Activated CD4-positive, CD25-positive, alpha-beta regulatory T cell treated with anti-CD3 and anti-CD28 coated beads, Interleukin-2, amount 50 U/mL, for 72 hours (primary cell): ENCODE results near the gene NLGN3.

Experiments used
- DNase-seq: peaks from one replicate; pipeline ENCODE4 v3.0.0; 2021

NLGN3 gene

DNA sequence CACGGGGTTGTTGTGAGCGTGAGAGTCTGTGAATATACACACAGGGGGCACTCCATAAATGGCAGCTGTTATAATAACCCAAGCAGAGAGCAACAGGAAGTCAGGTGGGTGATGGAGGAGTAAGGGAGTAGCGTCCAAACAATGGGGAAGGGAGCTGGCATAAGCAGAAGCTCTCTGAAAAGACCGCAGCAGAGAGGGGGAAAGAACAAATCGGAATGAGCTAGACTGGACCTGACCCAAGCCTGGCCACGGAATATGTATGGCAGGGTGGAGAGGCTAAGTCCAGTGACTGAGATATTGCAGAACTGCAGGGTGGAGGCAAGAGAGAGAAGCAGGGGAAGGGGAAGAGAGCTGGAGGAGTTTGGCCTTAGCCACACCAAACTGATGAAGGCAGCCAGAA, 71.8 kb downstream of the NLGN3 start:
- DNase-seq: no peak

DNA sequence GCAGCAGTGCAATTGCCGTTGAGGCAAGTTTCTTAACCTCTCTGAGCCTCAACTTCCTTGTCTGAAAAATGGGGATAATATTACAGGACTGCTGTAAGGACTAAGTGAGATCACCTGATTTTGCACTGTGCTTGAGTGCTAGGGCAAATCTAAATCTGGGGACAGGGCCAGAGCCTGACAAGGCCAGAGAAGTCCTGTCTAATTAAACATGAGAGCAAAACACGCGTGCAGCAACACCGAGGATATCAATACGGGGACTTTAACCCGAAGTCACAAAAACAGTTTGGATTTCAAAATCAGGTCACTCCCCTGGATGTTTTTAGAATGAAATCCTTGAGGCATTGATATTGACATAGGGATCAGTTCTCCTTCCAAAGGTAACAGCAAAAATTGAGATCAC, 72.7 kb downstream of the NLGN3 start:
- no peak for DNase-seq
